H9 (cell line): ENCODE results near the gene TNFAIP3. TPM values are rescaled to one million over a fixed set of nuclear protein-coding genes. Genes with fewer than 3 reads are reported as not detected.

Experiments used
- DNase-seq: peaks from one replicate; pipeline ENCODE4 v3.0.0-alpha.2; 2017
- H2AFZ ChIP-seq: one replicate; pipeline ENCODE4 v1.6.1; 2013; ENCODE audit warnings: mild to moderate bottlenecking, low read length, control low read depth, moderate library complexity
- H2AK5ac ChIP-seq: 2 replicates; pipeline ENCODE4 v1.6.1; 2013; ENCODE audit warnings: low read length, control low read depth, mixed read lengths; ENCODE audit not compliant: insufficient read length
- H2BK120ac ChIP-seq: one replicate; pipeline ENCODE4 v1.6.1; 2013; ENCODE audit warnings: low read depth, mild to moderate bottlenecking, low read length, control low read depth, inconsistent platforms; ENCODE audit not compliant: poor library complexity, severe bottlenecking
- H2BK12ac ChIP-seq: 2 replicates; pipeline ENCODE4 v1.6.1; 2013; ENCODE audit warnings: low read length, control low read depth, mixed read lengths, low read depth; ENCODE audit not compliant: insufficient read length
- H2BK15ac ChIP-seq: 2 replicates; pipeline ENCODE4 v1.6.1; 2013; ENCODE audit warnings: low read depth, low read length, control low read depth
- H2BK20ac ChIP-seq: one replicate; pipeline ENCODE4 v1.6.1; 2013; ENCODE audit warnings: low read depth, mild to moderate bottlenecking, low read length, control low read depth, inconsistent platforms; ENCODE audit not compliant: poor library complexity, severe bottlenecking
- H2BK5ac ChIP-seq: 2 replicates; pipeline ENCODE4 v1.6.1; 2013; ENCODE audit warnings: low read length, control low read depth, mixed read lengths; ENCODE audit not compliant: insufficient read length
- H3K14ac ChIP-seq: 2 replicates; pipeline ENCODE4 v1.6.1; 2013; ENCODE audit warnings: low read length, control low read depth; ENCODE audit not compliant: insufficient read depth
- H3K18ac ChIP-seq: 2 replicates; pipeline ENCODE4 v1.6.1; 2013; ENCODE audit warnings: low read depth, mild to moderate bottlenecking, mixed read lengths, low read length, control low read depth; ENCODE audit not compliant: insufficient read length
- H3K23ac ChIP-seq: 2 replicates; pipeline ENCODE4 v1.6.1; 2013; ENCODE audit warnings: low read length, control low read depth, mixed read lengths, low read depth; ENCODE audit not compliant: insufficient read length
- H3K23me2 ChIP-seq: 2 replicates; pipeline ENCODE4 v1.6.1; 2013; ENCODE audit warnings: low read depth, mild to moderate bottlenecking, mixed read lengths, low read length, control low read depth; ENCODE audit not compliant: insufficient read length, poor library complexity, severe bottlenecking
- H3K27ac ChIP-seq: 2 replicates; pipeline ENCODE4 v1.5.1; 2013; ENCODE audit warnings: low read length, control low read depth, mixed read lengths, low read depth; ENCODE audit not compliant: insufficient read length
- H3K27me3 ChIP-seq: 2 replicates; pipeline ENCODE4 v1.6.1; 2013; ENCODE audit warnings: low read length, control low read depth, inconsistent platforms; ENCODE audit not compliant: insufficient read depth
- H3K4ac ChIP-seq: 2 replicates; pipeline ENCODE4 v1.6.1; 2013; ENCODE audit warnings: low read depth, mild to moderate bottlenecking, control low read depth, inconsistent platforms, low read length, moderate library complexity
- H3K4me1 ChIP-seq: 2 replicates; pipeline ENCODE4 v1.6.1; 2013; ENCODE audit warnings: low read length, control low read depth, inconsistent platforms; ENCODE audit not compliant: insufficient read depth
- H3K4me2 ChIP-seq: 2 replicates; pipeline ENCODE4 v1.6.1; 2013; ENCODE audit warnings: low read length, control low read depth, mixed read lengths; ENCODE audit not compliant: insufficient read length, insufficient read depth
- H3K56ac ChIP-seq: 2 replicates; pipeline ENCODE4 v1.6.1; 2013; ENCODE audit warnings: low read depth, mild to moderate bottlenecking, mixed read lengths, low read length, control low read depth; ENCODE audit not compliant: insufficient read length
- H3K79me1 ChIP-seq: 2 replicates; pipeline ENCODE4 v1.6.1; 2013; ENCODE audit warnings: low read depth, mild to moderate bottlenecking, moderate library complexity, low read length, control low read depth, inconsistent platforms; ENCODE audit not compliant: insufficient read depth, poor library complexity, severe bottlenecking
- H3K79me2 ChIP-seq: 2 replicates; pipeline ENCODE4 v1.6.1; 2013; ENCODE audit warnings: low read length, control low read depth, inconsistent platforms; ENCODE audit not compliant: insufficient read depth
- H3K9ac ChIP-seq: 2 replicates; pipeline ENCODE4 v1.6.1; 2013; ENCODE audit warnings: low read length, control low read depth, mixed read lengths; ENCODE audit not compliant: insufficient read length; ENCODE audit errors: extremely low read depth
- H3K9me3 ChIP-seq: one replicate; pipeline ENCODE4 v1.6.1; 2013; ENCODE audit warnings: low read depth, low read length, inconsistent platforms; ENCODE audit not compliant: control insufficient read depth
- H3T11ph ChIP-seq: one replicate; pipeline ENCODE4 v1.6.1; 2013; ENCODE audit warnings: mild to moderate bottlenecking, low read length, control low read depth, inconsistent platforms
- H4K20me1 ChIP-seq: one replicate; pipeline ENCODE4 v1.6.1; 2013; ENCODE audit not compliant: control insufficient read depth, insufficient read length, insufficient read depth
- H4K5ac ChIP-seq: 2 replicates; pipeline ENCODE4 v1.6.1; 2013; ENCODE audit warnings: low read depth, mild to moderate bottlenecking, mixed read lengths, low read length, control low read depth; ENCODE audit not compliant: insufficient read length
- H4K8ac ChIP-seq: replicated peaks from 2 replicates; pipeline ENCODE4 v1.6.1; 2013; ENCODE audit warnings: low read length, control low read depth, mixed read lengths, low read depth; ENCODE audit not compliant: insufficient read length
- H4K91ac ChIP-seq: 2 replicates; pipeline ENCODE4 v1.6.1; 2013; ENCODE audit warnings: low read depth, mild to moderate bottlenecking, moderate library complexity, mixed read lengths, low read length, control low read depth; ENCODE audit not compliant: insufficient read length
- H3K27ac Mint-ChIP-seq, 3 experiments: 2 replicates in 2 of 3; 3 replicates in 1 of 3; pipeline ENCODE4 v1.8.0; 2020 to 2021; ENCODE audit warnings: mixed read lengths in 3 of 3, mild to moderate bottlenecking in 1 of 3, moderate library complexity in 1 of 3
- H3K27me3 Mint-ChIP-seq: 2 replicates; pipeline ENCODE4 v1.8.0; 2021; ENCODE audit warnings: low read depth, mild to moderate bottlenecking, moderate library complexity, mixed read lengths
- H3K36me3 Mint-ChIP-seq, 3 experiments: 2 replicates in 2 of 3; 3 replicates in 1 of 3; pipeline ENCODE4 v1.8.0; 2020 to 2021; ENCODE audit warnings: low read depth in 3 of 3, mixed read lengths in 3 of 3; ENCODE audit not compliant: insufficient read depth in 1 of 3
- H3K4me1 Mint-ChIP-seq, 2 experiments: 2 replicates each; pipeline ENCODE4 v1.8.0; 2020; ENCODE audit warnings: mixed read lengths in 2 of 2
- H3K4me3 Mint-ChIP-seq, 2 experiments: 2 replicates in 1 of 2; 3 replicates in 1 of 2; pipeline ENCODE4 v1.8.0; 2020 to 2021; ENCODE audit warnings: mild to moderate bottlenecking in 2 of 2, mixed read lengths in 2 of 2, moderate library complexity in 1 of 2
- H3K9me3 Mint-ChIP-seq, 2 experiments: 2 replicates in 1 of 2; 3 replicates in 1 of 2; pipeline ENCODE4 v1.8.0; 2020; ENCODE audit warnings: mild to moderate bottlenecking in 2 of 2, mixed read lengths in 2 of 2, moderate library complexity in 1 of 2
- CTCF ChIP-seq: fragments of 200-600 bp; sonication (generic); conservative IDR thresholded peaks from 3 replicates; pipeline ENCODE4 v1.8.0; 2021; ENCODE audit warnings: antibody characterized with exemption, mild to moderate bottlenecking
- WGBS: extraction: QIAGEN DNeasy Blood & Tissue Kit; methylation state at CpG from one replicate; pipeline ENCODE4 v1.1.7; 2013; ENCODE audit warnings: missing lambda C conversion rate, low lambda C conversion rate, mixed read lengths; ENCODE audit not compliant: insufficient read length; ENCODE audit errors: extremely low coverage; 5-methylcytosine and 5-hydroxymethylcytosine counted together
- total RNA-seq: library from RNA; stranded (reverse); gene quantifications from 2 replicates; pipeline ENCODE4 v1.2.1, GENCODE V29; 2021

TNFAIP3 gene
- total RNA-seq, 1 experiment from 2014 or later: 3.7 TPM

GRCh38 chr6:137861550-137862337, 5.3 kb upstream of the TNFAIP3 start:
- no peak overlapping the region for H2BK20ac ChIP-seq
- H4K20me1 ChIP-seq: no peaks in the 10 kb centered on the region
- no peak overlapping the region for H3K27ac ChIP-seq
- H2AFZ ChIP-seq: no peak overlapping the region
- no peak overlapping the region for H3K18ac ChIP-seq
- no peak overlapping the region for H3K4me3 Mint-ChIP-seq
- no peaks in the 10 kb centered on the region for H3K27me3 ChIP-seq
- H3T11ph ChIP-seq: no peak overlapping the region
- H2BK120ac ChIP-seq: no peak overlapping the region
- peaks cover 2% of the 10 kb centered on the region; the same call in 1 of the 2 replicates for H3K79me2 ChIP-seq
- no peaks in the 10 kb centered on the region for H3K9me3 ChIP-seq
- peaks cover 44 to 53% of the 10 kb centered on the region in 2 experiments for H3K4me1 Mint-ChIP-seq
- WGBS: no CpG with 5 or more reads among the region's 3 CpGs
- no peaks in the 10 kb centered on the region for H3K79me1 ChIP-seq
- H3K23me2 ChIP-seq: peaks cover 7% of the 10 kb centered on the region
- no peak overlapping the region for H2BK12ac ChIP-seq
- no peak overlapping the region for H4K8ac ChIP-seq
- H3K36me3 Mint-ChIP-seq: peaks cover 0 to 3% (median 2%) of the 10 kb centered on the region in 3 experiments; a peak in 1 of 7 replicates
- 0 out of 2 replicates have a peak, but pooled peaks cover 1% of the 10 kb centered on the region for H3K27me3 Mint-ChIP-seq
- no peak overlapping the region for H2BK15ac ChIP-seq
- H3K4ac ChIP-seq: no peak overlapping the region
- no peak overlapping the region for H3K14ac ChIP-seq
- H3K23ac ChIP-seq: no peak overlapping the region
- TF ChIP-seq CTCF: no peak
- no peak overlapping the region for H4K91ac ChIP-seq
- no peak overlapping the region for H4K5ac ChIP-seq
- no peaks in the 10 kb centered on the region for H3K9me3 Mint-ChIP-seq
- H3K56ac ChIP-seq: no peak overlapping the region
- DNase-seq: no peak
- H3K27ac Mint-ChIP-seq: no peak overlapping the region
- no peak overlapping the region for H2BK5ac ChIP-seq
- H2AK5ac ChIP-seq: no peak overlapping the region
- peaks cover 7% of the 10 kb centered on the region; the same call in 1 of the 2 replicates for H3K4me1 ChIP-seq
- no peak overlapping the region for H3K4me2 ChIP-seq
- H3K9ac ChIP-seq: no peak overlapping the region
